ENCODE data around the gene ATF1. TPM values are rescaled to one million over a fixed set of nuclear protein-coding genes. Genes with fewer than 3 reads are reported as not detected.
"Not testable (repeated sequence)": the region's sequence is repeated elsewhere in the genome, so short reads cannot be mapped to it uniquely, and the experiment has no call there.

ATF1 gene
- total RNA-seq, 1 donor from 2014 or later: 17.7 TPM

DNA sequence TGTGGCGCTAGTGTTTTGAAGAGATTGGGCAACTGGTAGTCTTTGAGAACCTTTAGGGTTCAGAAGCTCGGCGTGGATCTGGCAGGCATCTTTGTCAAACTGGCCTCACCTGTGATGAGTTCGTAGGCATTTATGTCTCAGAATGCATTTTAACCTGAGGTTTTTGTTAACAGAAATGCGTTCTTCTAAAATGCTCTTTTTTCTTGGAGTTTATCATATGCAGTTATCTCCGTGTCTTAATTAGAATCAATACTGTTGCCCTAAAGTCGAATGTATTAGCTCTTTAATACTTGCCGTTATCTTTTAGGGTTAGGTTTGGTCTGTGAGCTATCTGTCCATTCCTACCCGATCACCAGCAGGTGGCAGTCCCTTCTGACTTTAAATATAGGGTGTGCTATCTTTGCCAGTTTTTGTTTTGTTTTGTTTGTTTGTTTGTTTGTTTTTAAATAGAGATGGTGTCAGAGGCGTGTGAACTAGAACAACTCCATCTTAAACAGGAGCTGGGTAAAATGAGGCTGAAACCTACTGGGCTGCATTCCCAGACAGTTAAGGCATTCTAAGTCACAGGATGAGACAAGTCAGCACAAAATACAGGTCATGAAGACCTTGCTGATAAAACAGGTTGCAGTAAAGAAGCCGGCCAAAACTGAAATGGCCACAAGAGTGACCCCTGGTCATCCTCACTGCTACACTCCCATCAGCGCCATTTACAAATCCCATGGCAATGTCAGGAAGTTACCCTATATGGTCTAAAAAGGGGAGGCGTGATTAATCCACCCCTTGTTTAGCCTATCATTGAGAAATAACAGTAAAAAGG, 1.4 kb downstream of the ATF1 start:
- Histone ChIP-seq H3K4me3 (peak overlapping the region; percentile 71 to 89), H3K4me1 (peaks cover 53% of the 10 kb centered on the region), H3K27me3 (no peaks in the 10 kb centered on the region), H3K9me3 (no peaks in the 10 kb centered on the region), H3K36me3 (no peaks in the 10 kb centered on the region), H3K27ac (peak overlapping the region; percentile 98)
- no peak for DNase-seq (ENCODE audit: extremely low spot score in 2 of 2)
- TF ChIP-seq, protein P1, sequence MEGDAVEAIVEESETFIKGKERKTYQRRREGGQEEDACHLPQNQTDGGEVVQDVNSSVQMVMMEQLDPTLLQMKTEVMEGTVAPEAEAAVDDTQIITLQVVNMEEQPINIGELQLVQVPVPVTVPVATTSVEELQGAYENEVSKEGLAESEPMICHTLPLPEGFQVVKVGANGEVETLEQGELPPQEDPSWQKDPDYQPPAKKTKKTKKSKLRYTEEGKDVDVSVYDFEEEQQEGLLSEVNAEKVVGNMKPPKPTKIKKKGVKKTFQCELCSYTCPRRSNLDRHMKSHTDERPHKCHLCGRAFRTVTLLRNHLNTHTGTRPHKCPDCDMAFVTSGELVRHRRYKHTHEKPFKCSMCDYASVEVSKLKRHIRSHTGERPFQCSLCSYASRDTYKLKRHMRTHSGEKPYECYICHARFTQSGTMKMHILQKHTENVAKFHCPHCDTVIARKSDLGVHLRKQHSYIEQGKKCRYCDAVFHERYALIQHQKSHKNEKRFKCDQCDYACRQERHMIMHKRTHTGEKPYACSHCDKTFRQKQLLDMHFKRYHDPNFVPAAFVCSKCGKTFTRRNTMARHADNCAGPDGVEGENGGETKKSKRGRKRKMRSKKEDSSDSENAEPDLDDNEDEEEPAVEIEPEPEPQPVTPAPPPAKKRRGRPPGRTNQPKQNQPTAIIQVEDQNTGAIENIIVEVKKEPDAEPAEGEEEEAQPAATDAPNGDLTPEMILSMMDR (IDR thresholded peaks at IDR 0.05): peak; percentile 16 to 65 (median 65)
- no peak for TF ChIP-seq POLR2A (IDR thresholded peaks at IDR 0.05)
- TF ChIP-seq POLR2AphosphoS5 (IDR thresholded peaks at IDR 0.05; ENCODE audit: insufficient read depth in 1 of 2, low read depth in 1 of 2): peak in 1 of 2 donors; percentile 55
- intact Hi-C loops (cut with DNase I): no loop called here

DNA sequence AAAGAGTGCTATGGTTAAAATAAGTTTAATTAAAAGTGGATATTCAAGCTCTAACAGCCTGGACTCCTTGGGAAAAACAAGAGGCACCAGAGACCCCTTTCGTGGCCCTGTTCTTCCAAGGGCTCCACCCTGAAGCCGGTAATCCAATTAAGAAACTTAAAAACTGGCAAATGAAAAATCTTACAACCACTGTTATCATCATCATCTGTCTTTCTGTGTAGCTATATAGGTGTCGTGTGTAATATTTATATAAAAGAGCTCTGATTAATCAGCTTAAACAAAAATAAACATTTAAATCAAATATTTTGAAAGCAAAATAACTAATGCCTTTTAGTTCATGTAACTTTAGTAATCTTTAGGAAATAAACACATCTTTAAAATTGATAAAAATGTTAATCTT, 4.5 kb downstream of the ATF1 start:
- H3K4me3 ChIP-seq: no peak overlapping the region
- H3K4me1 ChIP-seq: peaks cover 46% of the 10 kb centered on the region
- intact Hi-C loops (cut with DNase I): no loop called here
- no peaks in the 10 kb centered on the region for H3K9me3 ChIP-seq
- no peaks in the 10 kb centered on the region for H3K36me3 ChIP-seq
- DNase-seq (ENCODE audit: extremely low spot score in 2 of 2): no peak
- TF ChIP-seq POLR2A (IDR thresholded peaks at IDR 0.05): no peak
- H3K27me3 ChIP-seq: no peaks in the 10 kb centered on the region
- H3K27ac ChIP-seq: no peak overlapping the region

DNA sequence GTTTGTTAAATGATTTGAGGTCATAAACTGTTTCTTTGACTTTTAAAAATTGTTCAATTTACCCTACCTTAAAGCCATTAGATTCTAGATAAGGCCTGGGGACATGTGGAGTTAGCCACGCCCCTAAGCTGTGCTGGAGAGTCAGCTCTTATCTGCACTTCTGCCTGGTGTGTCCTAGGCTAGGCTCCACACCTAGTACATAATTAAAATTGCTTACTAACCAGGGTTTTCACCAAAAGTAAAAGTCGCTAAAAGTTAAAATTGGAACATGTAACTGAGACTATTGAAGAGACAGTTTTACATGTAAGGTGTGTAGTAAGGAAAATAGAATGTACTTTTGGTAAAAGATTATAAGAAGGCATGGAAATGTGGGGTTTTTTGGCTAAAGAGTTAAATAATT, 4.9 kb downstream of the ATF1 start:
- H3K4me1 ChIP-seq: peaks cover 46% of the 10 kb centered on the region
- H3K27me3 ChIP-seq; H3K9me3 ChIP-seq; H3K36me3 ChIP-seq; intact Hi-C loops (cut with DNase I); H3K27ac ChIP-seq; DNase-seq (ENCODE audit: extremely low spot score in 2 of 2); H3K4me3 ChIP-seq: not testable (repeated sequence)

DNA sequence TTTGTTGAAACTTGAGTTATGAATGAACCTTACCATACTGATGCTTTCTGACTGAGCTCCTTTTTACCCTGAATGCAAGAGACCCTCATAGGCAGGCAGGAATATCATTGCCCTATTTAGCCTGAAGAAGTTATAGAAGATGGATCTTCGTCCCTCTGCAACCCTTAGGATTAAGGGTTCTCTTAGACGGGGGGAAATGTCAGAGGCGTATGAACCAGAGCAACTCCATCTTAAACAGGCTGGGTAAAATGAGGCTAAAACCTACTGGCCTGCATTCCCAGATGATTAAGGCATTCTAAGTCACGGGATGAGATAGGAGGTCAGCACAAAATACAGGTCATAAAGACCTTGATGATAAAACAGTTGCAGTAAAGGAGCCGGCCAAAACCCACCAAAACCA, 7.5 kb downstream of the ATF1 start:
- intact Hi-C loops (cut with DNase I): no loop called here

DNA sequence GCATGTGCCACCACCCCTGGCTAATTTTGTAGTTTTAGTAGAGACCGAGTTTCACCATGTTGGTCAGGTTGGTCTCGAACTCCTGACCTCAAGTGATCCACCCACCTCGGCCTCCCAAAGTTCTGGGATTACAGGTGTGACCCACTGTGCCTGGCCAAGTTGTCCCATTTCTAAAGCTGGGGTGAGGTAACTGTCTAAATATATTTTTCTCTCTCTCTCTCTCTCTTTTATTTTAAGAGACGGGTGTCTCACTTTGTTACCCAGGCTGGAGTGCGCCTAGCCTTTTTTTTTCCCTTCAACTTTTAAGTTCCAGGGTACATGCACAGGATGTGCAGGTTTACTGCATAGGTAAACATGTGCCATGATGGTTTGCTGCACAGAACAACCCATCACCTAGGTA, 8.6 kb downstream of the ATF1 start:
- no peaks in the 10 kb centered on the region for H3K27me3 ChIP-seq

More for the DNA sequence above, 7.5 kb downstream of the ATF1 start:
- no peak for TF ChIP-seq POLR2AphosphoS5 (IDR thresholded peaks at IDR 0.05; ENCODE audit: insufficient read depth in 1 of 2, low read depth in 1 of 2)
- TF ChIP-seq, protein P1 (IDR thresholded peaks at IDR 0.05): no peak
- no peak for TF ChIP-seq POLR2A (IDR thresholded peaks at IDR 0.05)
- Histone ChIP-seq H3K27me3 (no peaks in the 10 kb centered on the region), H3K36me3 (no peaks in the 10 kb centered on the region), H3K4me1 (peaks cover 30% of the 10 kb centered on the region), H3K4me3 (no peak overlapping the region), H3K27ac (no peak overlapping the region), H3K9me3 (no peaks in the 10 kb centered on the region)
- DNase-seq (ENCODE audit: extremely low spot score in 2 of 2): no peak

DNA sequence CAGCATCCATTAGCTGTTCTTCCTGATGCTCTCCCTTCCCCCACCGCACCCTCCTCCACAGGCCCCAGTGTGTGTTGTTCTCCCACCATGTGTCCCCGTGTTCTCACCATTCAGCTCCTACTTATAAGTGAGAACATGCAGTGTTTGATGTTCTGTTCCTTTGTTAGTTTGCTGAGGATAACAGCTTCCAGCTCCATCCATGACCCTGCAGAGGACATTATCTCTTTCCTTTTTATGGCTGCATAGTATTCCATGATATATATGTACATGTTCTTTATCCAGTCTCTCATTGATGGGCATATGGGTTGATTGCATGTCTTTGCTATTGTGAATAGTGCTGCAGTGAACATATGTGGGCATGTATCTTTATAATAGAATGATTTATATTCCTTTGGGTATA, 9.0 kb downstream of the ATF1 start:
- Histone ChIP-seq H3K4me3 (no peak overlapping the region), H3K36me3 (no peaks in the 10 kb centered on the region), H3K27me3 (no peaks in the 10 kb centered on the region), H3K27ac (no peak overlapping the region), H3K9me3 (no peaks in the 10 kb centered on the region), H3K4me1 (peaks cover 15% of the 10 kb centered on the region)
- TF ChIP-seq, protein P1 (IDR thresholded peaks at IDR 0.05): no peak
- TF ChIP-seq POLR2AphosphoS5 (IDR thresholded peaks at IDR 0.05; ENCODE audit: insufficient read depth in 1 of 2, low read depth in 1 of 2) (no peak), POLR2A (IDR thresholded peaks at IDR 0.05) (no peak)
- no peak for DNase-seq (ENCODE audit: extremely low spot score in 2 of 2)
- intact Hi-C loops (cut with DNase I): no loop called here

More for the DNA sequence above, 8.6 kb downstream of the ATF1 start:
- H3K9me3 ChIP-seq: no peaks in the 10 kb centered on the region
- no peaks in the 10 kb centered on the region for H3K36me3 ChIP-seq
- intact Hi-C loops (cut with DNase I): no loop called here
- no peak for TF ChIP-seq POLR2AphosphoS5 (IDR thresholded peaks at IDR 0.05; ENCODE audit: insufficient read depth in 1 of 2, low read depth in 1 of 2)
- TF ChIP-seq, protein P1 (IDR thresholded peaks at IDR 0.05): no peak
- TF ChIP-seq POLR2A (IDR thresholded peaks at IDR 0.05): no peak
- H3K4me1 ChIP-seq: peaks cover 19% of the 10 kb centered on the region
- H3K27ac ChIP-seq: no peak overlapping the region
- no peak for DNase-seq (ENCODE audit: extremely low spot score in 2 of 2)
- H3K4me3 ChIP-seq: no peak overlapping the region
